GM12878 (cell line): ENCODE data around the gene FBXO33. TPM values are rescaled to one million over a fixed set of nuclear protein-coding genes. Genes with fewer than 3 reads are reported as not detected.
A peak's percentile ranks its signal among the peaks of the same experiment; 100 is the strongest.

ENCODE experiments used
- ATAC-seq: fragments of 200-7000 bp; cut with Tn5 transposase; 3 replicates; pipeline ENCODE4 v1.9.1; 2020; ENCODE audit warnings: mild to moderate bottlenecking, moderate library complexity
- BruUV-seq: library from RNA; stranded (reverse); fragments of 400-500 nt; replicated peaks from 2 replicates; lab custom pipeline; 2021; lab: Mats Ljungman, UMichigan
- CTCF ChIA-PET: fragments of 300-600 bp; sonication (Branson Sonifier 250); formaldehyde crosslinking; extraction: SDS; loops from one replicate; lab custom pipeline; 2021; ENCODE audit warnings: inconsistent platforms; lab: Yijun Ruan, JAX
- POLR2A ChIA-PET: fragments of 350-600 bp; formaldehyde crosslinking; extraction: SDS; loops from one replicate; lab custom pipeline; 2021; ENCODE audit warnings: inconsistent platforms; lab: Charles Lee
- RAD21 ChIA-PET: fragments of 300-600 bp; sonication (Branson Sonifier 250); formaldehyde crosslinking; loops from one replicate; lab custom pipeline; 2023; ENCODE audit warnings: antibody characterized with exemption; ENCODE audit not compliant: unreplicated experiment; lab: Charles Lee
- SMC1A ChIA-PET: fragments of 300-600 bp; sonication (Branson Sonifier 250); formaldehyde crosslinking; loops from one replicate; lab custom pipeline; 2023; ENCODE audit not compliant: unreplicated experiment, uncharacterized antibody; lab: Charles Lee
- DNase-seq: peaks from one replicate; pipeline ENCODE4 v3.0.0-alpha.2; 2011; ENCODE audit warnings: low read depth, low spot score
- FAIRE-seq: peaks from 3 replicates; lab custom pipeline; 2011; peaks lifted over from hg19 to GRCh38; lab: Jason Lieb, UNC
- H2AFZ ChIP-seq: 2 replicates; pipeline ENCODE4 v1.6.0; 2011; ENCODE audit warnings: low read depth, low read length, control low read depth; ENCODE audit not compliant: control insufficient read depth
- H3K27ac ChIP-seq: 2 replicates; pipeline ENCODE4 v1.5.1; 2011; ENCODE audit warnings: control low read depth; ENCODE audit not compliant: control insufficient read depth, insufficient read depth
- H3K27me3 ChIP-seq, 2 experiments: replicated peaks in 1 of 2; 2 replicates each; pipeline versions ENCODE4 v1.6.0 to v1.6.1; 2011; ENCODE audit warnings: low read length in 1 of 2; ENCODE audit not compliant: control insufficient read depth in 2 of 2, insufficient read depth in 2 of 2
- H3K36me3 ChIP-seq, 2 experiments: 2 replicates each; pipeline ENCODE4 v1.5.1; 2011; ENCODE audit warnings: low read length in 1 of 2; ENCODE audit not compliant: control insufficient read depth in 2 of 2, insufficient read depth in 2 of 2
- H3K4me1 ChIP-seq: 2 replicates; pipeline ENCODE4 v1.6.1; 2011; ENCODE audit warnings: mild to moderate bottlenecking, low read length, moderate library complexity, mixed read lengths; ENCODE audit not compliant: control insufficient read depth, insufficient read depth
- H3K4me2 ChIP-seq: 2 replicates; pipeline ENCODE4 v1.6.0; 2011; ENCODE audit warnings: control low read depth; ENCODE audit not compliant: control insufficient read depth, insufficient read depth
- H3K4me3 ChIP-seq: fragments of 200-600 bp; sonication (generic); 2 replicates; pipeline ENCODE4 v1.5.1; 2016
- H3K79me2 ChIP-seq: 2 replicates; pipeline ENCODE4 v1.6.0; 2011; ENCODE audit warnings: low read length; ENCODE audit not compliant: control insufficient read depth, insufficient read depth
- H3K9ac ChIP-seq: 2 replicates; pipeline ENCODE4 v1.8.0; 2011; ENCODE audit warnings: low read length, control low read depth, mixed read lengths; ENCODE audit not compliant: control insufficient read depth, insufficient read depth
- H3K9me3 ChIP-seq: replicated peaks from 3 replicates; pipeline ENCODE4 v1.5.1; 2011; ENCODE audit warnings: mild to moderate bottlenecking, low read length; ENCODE audit not compliant: control insufficient read depth, insufficient read depth
- H4K20me1 ChIP-seq: 2 replicates; pipeline ENCODE4 v1.6.0; 2011; ENCODE audit not compliant: control insufficient read depth, insufficient read depth
- BACH1 ChIP-seq: fragments of 450-650 bp; IDR thresholded peaks from 2 replicates; pipeline ENCODE4 v1.6.1; 2017; ENCODE audit warnings: mild to moderate bottlenecking, borderline replicate concordance
- BCLAF1 ChIP-seq: fragments of 450-650 bp; IDR thresholded peaks from 2 replicates; pipeline ENCODE4 v1.6.1; 2017; ENCODE audit warnings: antibody characterized with exemption, mild to moderate bottlenecking, moderate library complexity
- CBX5 ChIP-seq: sonication (generic); IDR thresholded peaks from 2 replicates; pipeline ENCODE4 v1.6.1; 2016; ENCODE audit warnings: low read depth, moderate library complexity, mild to moderate bottlenecking, inconsistent platforms
- CTCF ChIP-seq, 3 experiments: IDR thresholded peaks in 2 of 3; conservative IDR thresholded peaks in 1 of 3; 2 replicates each; pipeline ENCODE4 v1.5.1; 2011; ENCODE audit warnings: low read depth in 3 of 3, low read length in 3 of 3, mild to moderate bottlenecking in 3 of 3, control low read depth in 2 of 3, moderate library complexity in 2 of 3, inconsistent platforms in 1 of 3, mixed read lengths in 1 of 3; ENCODE audit not compliant: control insufficient read depth in 2 of 3, insufficient read depth in 1 of 3; ENCODE audit errors: extremely low read depth in 1 of 3
- EZH2 ChIP-seq: IDR thresholded peaks from 2 replicates; pipeline ENCODE4 v1.6.1; 2012; ENCODE audit warnings: low read depth, mild to moderate bottlenecking, control low read depth, inconsistent platforms, low read length, borderline replicate concordance; ENCODE audit not compliant: control insufficient read depth
- MXI1 ChIP-seq: fragments of 150-350 bp; IDR thresholded peaks from 2 replicates; pipeline ENCODE4 v1.6.1; 2011; ENCODE audit warnings: low read depth, mild to moderate bottlenecking, inconsistent platforms, low read length, improper control_type of control experiment
- PAX8 ChIP-seq: fragments of 450-650 bp; IDR thresholded peaks from 2 replicates; pipeline ENCODE4 v1.6.1; 2017; ENCODE audit warnings: mild to moderate bottlenecking, moderate library complexity
- ZBTB40 ChIP-seq: fragments of 450-650 bp; IDR thresholded peaks from 2 replicates; pipeline ENCODE4 v1.6.1; 2016; ENCODE audit warnings: mild to moderate bottlenecking, moderate library complexity, borderline replicate concordance
- ZNF207 ChIP-seq: fragments of 450-650 bp; IDR thresholded peaks from 2 replicates; pipeline ENCODE4 v1.6.1; 2014; ENCODE audit warnings: antibody characterized with exemption, mild to moderate bottlenecking, borderline replicate concordance
- ZNF217 ChIP-seq: fragments of 450-650 bp; IDR thresholded peaks from 2 replicates; pipeline ENCODE4 v1.6.1; 2017; ENCODE audit warnings: antibody characterized with exemption, mild to moderate bottlenecking
- ZNF24 ChIP-seq: fragments of 450-650 bp; IDR thresholded peaks from 2 replicates; pipeline ENCODE4 v1.6.1; 2017; ENCODE audit warnings: antibody characterized with exemption, mild to moderate bottlenecking
- ZNF274 ChIP-seq: IDR thresholded peaks from one replicate; pipeline ENCODE4 v1.8.0; 2011; ENCODE audit not compliant: insufficient read length, insufficient read depth
- ZNF384 ChIP-seq: IDR thresholded peaks from 2 replicates; pipeline ENCODE4 v1.6.1; 2012; ENCODE audit warnings: low read depth, mild to moderate bottlenecking, low read length, improper control_type of control experiment, borderline replicate concordance
- WGBS: methylation state at CpG from one replicate; pipeline ENCODE4 v1.1.6; 2016; ENCODE audit warnings: low lambda C conversion rate; ENCODE audit not compliant: insufficient replicate concordance, insufficient coverage; ENCODE audit errors: missing lambda C conversion rate; 5-methylcytosine and 5-hydroxymethylcytosine counted together
- in situ Hi-C: fragments of 300-500 bp; cut with MboI; formaldehyde crosslinking; loops from 9 replicates; pipeline ENCODE4 v1.14.3; 2018; ENCODE audit warnings: mixed read lengths
- intact Hi-C: fragments of 100-400 bp; cut with micrococcal nuclease; formaldehyde crosslinking; loops from one replicate; pipeline ENCODE4 v1.14.2; 2022; ENCODE audit not compliant: unreplicated experiment
- polyA plus RNA-seq, 11 experiments: library from polyadenylated mRNA; depleted of rRNA in 4 of 11; unstranded in 6 of 11; stranded (reverse) in 5 of 11; fragments of >200 nt; fragmentation: Nextera tagmentation in 4 of 11; fragmentation: Illumina TruSeq in 1 of 11; extraction: Ambion mirVana in 4 of 11; extraction: Trizol in 1 of 11; gene quantifications; 1 replicate in 1 of 11; 2 replicates in 10 of 11; pipeline versions ENCODE4 v1.2.1 to v1.2.3, GENCODE V29; 2011 to 2016; ENCODE audit warnings: inconsistent platforms in 2 of 11, missing spikeins in 2 of 11, low read depth in 1 of 11
- total RNA-seq, 4 experiments: library from RNA; depleted of rRNA in 3 of 4; stranded (reverse); fragments of >200 nt in 3 of 4; fragmentation: Illumina TruSeq in 1 of 4; extraction: Trizol in 1 of 4; gene quantifications; 2 replicates each; pipeline versions ENCODE4 v1.2.1 to v1.2.3, GENCODE V29; 2013 to 2021

The FBXO33 gene
- total and polyA plus RNA-seq, 10 of the 15 experiments (the other 5 are each of a cell fraction or from before 2014, with no cell fraction given) = 4.7 to 56.9 (median 19.6) TPM

GRCh38 chr14:39446131-39446744 is 14.0 kb upstream of the FBXO33 start:
- Histone ChIP-seq H3K4me3 (peak overlapping the region; percentile 41; the same call in 1 of the 2 replicates), H3K4me2 (peak overlapping the region; percentile 69), H3K79me2 (no peaks in the 10 kb centered on the region; the same call in none of the 2 replicates), H3K9me3 (no peaks in the 10 kb centered on the region; the same call in 1 of the 3 replicates), H3K27ac (peak overlapping the region; percentile 79), H3K27me3 (no peaks in the 10 kb centered on the region), H3K36me3 (no peaks in the 10 kb centered on the region; a peak in 1 of 4 replicates), H3K9ac (peak overlapping the region; percentile 22; the same call in 1 of the 2 replicates), H3K4me1 (peaks cover 48% of the 10 kb centered on the region), H2AFZ (peak overlapping the region; percentile 37; the same call in 1 of the 2 replicates), H4K20me1 (no peaks in the 10 kb centered on the region)
- FAIRE-seq (no peak), ATAC-seq (peak; percentile 56), DNase-seq (no peak)
- SMC1A ChIA-PET = interaction anchor here (0.8 to 9.1 kb wide), 5 partner anchors 9 to 339 kb away, joined by 3 to 182 read pairs (median 11); partner anchors contain the start of gene FBXO33
- RAD21 ChIA-PET = interaction anchor here (1.7 to 7.5 kb wide), 5 partner anchors 9 to 23 kb away, joined by 10 to 159 read pairs (median 20); partner anchors contain the start of gene FBXO33
- BruUV-seq = no TSS peak
- 0% methylated on average over 1 of the region's 1 CpG for WGBS
- POLR2A ChIA-PET = interaction anchor here (1.2 to 6.3 kb wide), 2 partner anchors 12 to 13 kb away, joined by 3 to 159 read pairs; partner anchors contain the start of gene FBXO33
- CTCF ChIA-PET = interaction anchor here (1.2 to 4.3 kb wide), 6 partner anchors 8 to 28 kb away, joined by 5 to 36 read pairs (median 14); partner anchors contain the start of gene FBXO33
- intact Hi-C loops = no loop called here
- in situ Hi-C loops = no loop called here
- TF ChIP-seq ZNF274 (no peak), ZNF207 (no peak), ZNF24 (0 out of 2 replicates have a peak, but pooled peaks have one; percentile 21), ZNF217 (peak; percentile 50; the same call in 1 of the 2 replicates), EZH2 (no peak), BCLAF1 (no peak), PAX8 (no peak; the same call in 1 of the 2 replicates), MXI1 (no peak), CBX5 (no peak), BACH1 (no peak), CTCF (IDR thresholded peaks at IDR 0.05 in 2 of 3, conservative IDR thresholded peaks at IDR 0.05 in 1 of 3; ENCODE audit: control insufficient read depth in 2 of 3, extremely low read depth in 1 of 3, insufficient read depth in 1 of 3, low read depth in 3 of 3, low read length in 3 of 3) (no peak), ZBTB40 (no peak; the same call in 1 of the 2 replicates), ZNF384 (no peak)
